Measurements from ENCODE around the gene FNDC5.

Gene FNDC5

GRCh38 chr1:32825181-32825580 is 45.5 kb downstream of the FNDC5 start:
- no peak overlapping the region for H3K4me3 Mint-ChIP-seq
- peaks cover 7% of the 10 kb centered on the region for H3K4me1 Mint-ChIP-seq
- peaks cover 55% of the 10 kb centered on the region for H3K36me3 Mint-ChIP-seq
- no peaks in the 10 kb centered on the region for H3K9me3 Mint-ChIP-seq
- DNase-seq (ENCODE audit: low spot score in 2 of 2) (no peak), ATAC-seq (no peak)
- no peak overlapping the region for H3K27ac Mint-ChIP-seq

- DNase-seq (ENCODE audit: low spot score in 2 of 2) (peak in 1 of 2 donors; percentile 59), ATAC-seq (peak; percentile 20)
- peaks cover 26% of the 10 kb centered on the region for H3K4me1 Mint-ChIP-seq
- no peaks in the 10 kb centered on the region for H3K9me3 Mint-ChIP-seq
- peak overlapping the region; percentile 99 for H3K27ac Mint-ChIP-seq
- H3K36me3 Mint-ChIP-seq: peaks cover 36% of the 10 kb centered on the region
- H3K4me3 Mint-ChIP-seq: peak overlapping the region; percentile 90
Measured at GRCh38 chr1:32818804-32819541, 51.7 kb downstream of the FNDC5 start.

DNA sequence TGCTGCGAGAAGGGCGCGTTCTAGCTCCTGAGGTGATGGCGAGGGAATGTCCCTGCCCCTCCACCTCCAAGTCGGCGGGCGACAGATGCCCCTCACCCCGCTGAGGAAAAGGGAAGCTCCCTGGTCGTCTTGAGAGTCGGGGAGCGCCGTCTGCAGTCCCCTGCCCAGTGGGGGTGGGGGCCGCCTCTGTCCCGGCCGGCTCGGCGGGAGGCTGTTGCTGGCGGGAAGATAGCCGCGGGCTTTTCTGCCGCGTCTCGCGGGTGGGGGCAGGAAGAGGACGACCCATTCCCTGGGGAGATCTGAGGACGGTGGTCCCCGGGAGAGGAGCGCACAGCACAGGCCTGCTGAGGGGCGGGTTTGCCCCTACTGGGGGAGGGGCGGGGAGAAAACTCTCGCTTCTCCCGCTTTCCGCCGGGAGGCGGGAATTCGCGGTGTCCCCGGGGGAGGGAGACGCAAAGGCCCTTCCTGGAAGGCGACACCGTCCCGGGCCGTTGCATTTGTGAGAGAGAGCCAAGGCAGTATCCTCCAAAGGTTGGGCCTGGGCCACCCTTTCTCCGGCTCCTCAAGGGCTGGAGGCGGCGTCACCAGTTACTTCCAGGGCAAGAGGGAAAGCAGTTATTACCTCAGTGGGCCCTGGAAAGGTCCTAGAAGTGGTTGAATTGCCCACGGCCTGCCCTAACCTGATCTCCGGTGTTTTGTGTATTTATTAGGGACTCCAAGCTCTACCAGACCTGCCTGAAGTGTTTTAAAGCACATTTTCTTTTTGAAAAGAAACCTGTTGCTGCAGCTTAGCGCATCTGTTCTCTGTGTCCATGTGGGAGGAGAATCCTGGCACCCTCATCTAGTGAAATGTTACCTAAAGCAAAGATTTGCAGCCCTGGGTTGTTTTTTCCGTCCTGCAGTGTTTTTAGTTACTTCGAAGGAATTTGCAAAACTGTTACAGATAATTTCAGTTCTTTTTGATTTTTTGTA is 52.6 kb downstream of the FNDC5 start:
- no peak for DNase-seq (ENCODE audit: low spot score in 2 of 2)

GRCh38 chr1:32817159-32817814 is 53.4 kb downstream of the FNDC5 start, which contains the start of the genes S100PBP and YARS1:
TSS of gene S100PBP (plus strand) at chr1:32817653. CDS start at chr1:32826100, 8,447 bp downstream.
TSS of gene YARS1 (minus strand) at chr1:32817358. CDS start at chr1:32817244, 114 bp downstream.
- H3K27ac Mint-ChIP-seq: peak within 1 kb of the TSS; percentile 99
- H3K36me3 Mint-ChIP-seq: peaks cover 51% of the 10 kb centered on the region
- peak; percentile 97 to 100 for DNase-seq (ENCODE audit: low spot score in 2 of 2)
- peak; percentile 94 for ATAC-seq
- H3K4me1 Mint-ChIP-seq: peaks cover 42% of the 10 kb centered on the region
- H3K4me3 Mint-ChIP-seq: peak within 1 kb of the TSS; percentile 90
- H3K9me3 Mint-ChIP-seq: no peaks in the 10 kb centered on the region

More for the DNA sequence above, 52.6 kb downstream of the FNDC5 start:
- peaks cover 44% of the 10 kb centered on the region for H3K36me3 Mint-ChIP-seq
- H3K27ac Mint-ChIP-seq: peak overlapping the region; percentile 99
- H3K4me1 Mint-ChIP-seq: peaks cover 35% of the 10 kb centered on the region
- ATAC-seq: peak; percentile 8
- no peaks in the 10 kb centered on the region for H3K9me3 Mint-ChIP-seq
- peak overlapping the region; percentile 90 for H3K4me3 Mint-ChIP-seq

GRCh38 chr1:32816676-32817158 is 54.0 kb downstream of the FNDC5 start:
- H3K9me3 Mint-ChIP-seq: no peaks in the 10 kb centered on the region
- H3K27ac Mint-ChIP-seq: peak overlapping the region; percentile 99
- H3K4me3 Mint-ChIP-seq: peak overlapping the region; percentile 90
- H3K36me3 Mint-ChIP-seq: peaks cover 56% of the 10 kb centered on the region
- H3K4me1 Mint-ChIP-seq: peaks cover 48% of the 10 kb centered on the region
- peak; percentile 29 for ATAC-seq
- DNase-seq (ENCODE audit: low spot score in 2 of 2): no peak

- no peaks in the 10 kb centered on the region for H3K9me3 Mint-ChIP-seq
- H3K27ac Mint-ChIP-seq: peak overlapping the region; percentile 50
- H3K4me1 Mint-ChIP-seq: peaks cover 62% of the 10 kb centered on the region
- DNase-seq (ENCODE audit: low spot score in 2 of 2) (no peak), ATAC-seq (no peak)
- H3K4me3 Mint-ChIP-seq: peak overlapping the region; percentile 90
- peaks cover 82% of the 10 kb centered on the region for H3K36me3 Mint-ChIP-seq
Measured at GRCh38 chr1:32813941-32814739, 56.6 kb downstream of the FNDC5 start.

Data from stimulated activated effector memory CD8-positive, alpha-beta T cell treated with anti-CD3 and anti-CD28 coated beads, Interleukin-12 subunit alpha, Interleukin-12 subunit beta, amount 100 ng/mL, for 72 hours (primary cell).